Measurements from ENCODE around the gene TMCC2.
A peak's percentile ranks its signal among the peaks of the same experiment; 100 is the strongest.
"Not testable (repeated sequence)": the region's sequence is repeated elsewhere in the genome, so short reads cannot be mapped to it uniquely, and the experiment has no call there.

Gene TMCC2

DNA sequence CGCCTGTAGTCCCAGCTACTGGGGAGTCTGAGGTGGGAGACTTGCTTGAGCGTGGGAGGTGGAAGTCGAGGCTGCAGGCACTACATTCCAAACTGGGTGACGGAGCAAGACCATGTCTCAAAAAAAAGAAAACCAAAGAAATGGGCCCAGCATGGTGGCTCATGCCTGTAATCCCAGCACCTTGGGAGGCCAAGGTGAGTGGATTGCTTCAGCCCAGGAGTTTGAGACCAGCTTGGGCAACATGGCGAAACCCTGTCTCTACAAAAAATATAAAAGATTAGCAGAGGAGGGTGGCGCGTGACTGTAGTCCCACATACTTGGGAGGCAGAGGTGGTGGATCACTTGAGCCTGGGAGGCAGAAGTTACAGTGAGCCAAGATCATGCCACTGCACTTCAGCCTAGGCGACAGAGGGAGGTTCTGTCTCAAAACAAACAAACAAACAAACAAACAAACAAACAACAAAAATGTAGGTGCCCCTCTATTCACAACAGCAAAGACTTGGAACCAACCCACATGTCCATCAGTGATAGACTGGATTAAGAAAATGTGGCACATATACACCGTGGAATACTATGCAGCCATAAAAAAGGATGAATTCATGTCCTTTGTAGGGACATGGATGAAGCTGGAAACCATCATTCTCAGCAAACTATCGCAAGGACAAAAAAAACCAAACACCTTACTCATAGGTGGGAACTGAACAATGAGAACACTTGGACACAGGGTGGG, 53.1 kb downstream of the TMCC2 start:
- DNase-seq (ENCODE audit: low read depth, low spot score), result not testable (repeated sequence)

GRCh38 chr1:205283270-205284147, 55.8 kb downstream of the TMCC2 start:
- DNase-seq (ENCODE audit: low read depth, low spot score), result no peak

- DNase-seq (ENCODE audit: low read depth, low spot score), result peak; percentile 48
Observed at GRCh38 chr1:205284420-205285144, 56.8 kb downstream of the TMCC2 start.

DNA sequence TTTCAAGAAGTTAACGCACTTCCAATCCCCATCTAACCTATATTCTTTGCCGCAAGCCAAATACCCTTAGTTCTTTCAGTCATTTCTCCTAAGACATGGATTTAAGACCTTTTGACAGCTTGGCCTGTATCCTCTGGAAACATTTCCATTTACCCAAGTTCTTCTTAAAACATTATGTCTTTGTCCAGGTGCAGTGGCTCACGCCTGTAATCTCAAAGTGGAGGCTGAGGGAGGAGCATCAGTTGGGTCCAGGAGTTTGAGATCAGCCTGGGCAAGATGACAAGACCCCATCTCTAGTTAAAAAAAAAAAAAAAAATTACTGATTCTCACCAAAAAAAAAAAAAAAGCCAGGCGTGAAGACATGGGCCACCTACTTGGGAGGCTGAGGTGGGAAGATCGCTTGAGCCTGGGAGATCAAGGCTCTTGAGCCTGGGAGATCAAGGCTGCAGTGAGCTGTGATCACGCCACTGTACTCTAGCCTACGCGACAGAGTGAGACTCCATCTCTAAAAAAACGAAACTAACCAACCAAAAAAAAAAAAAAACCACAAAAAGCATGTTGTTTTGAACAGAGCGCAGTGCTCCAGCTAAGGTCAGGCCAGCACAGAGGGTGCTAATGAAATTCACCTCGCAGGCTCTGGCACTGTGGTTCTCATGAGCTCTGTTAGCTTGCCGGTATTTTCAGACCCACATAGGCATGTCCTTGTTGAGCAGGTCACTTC, 57.8 kb downstream of the TMCC2 start:
- DNase-seq (ENCODE audit: low read depth, low spot score), result peak; percentile 10

- no peak for DNase-seq (ENCODE audit: low read depth, low spot score)
Observed at GRCh38 chr1:205286335-205286950, 58.7 kb downstream of the TMCC2 start.

DNA sequence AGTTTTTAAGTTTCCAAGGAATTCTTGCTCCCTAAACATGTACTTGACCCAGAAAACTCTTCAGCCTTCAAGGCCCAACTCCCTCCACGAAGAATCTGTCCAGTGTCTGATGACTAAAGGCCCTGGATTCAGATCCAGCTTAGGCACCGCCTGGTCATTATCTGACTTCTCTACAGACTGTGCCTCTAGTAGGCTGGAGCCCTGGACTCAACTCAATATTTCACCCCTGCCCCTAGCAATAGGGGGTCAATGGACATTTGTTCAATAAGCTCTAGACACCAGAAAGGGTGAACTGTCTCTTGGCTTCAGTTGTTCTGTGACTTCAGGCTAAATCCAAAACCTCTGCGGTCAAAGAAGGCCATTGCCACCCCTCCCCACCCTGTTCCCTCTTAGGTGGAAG, 59.3 kb downstream of the TMCC2 start:
- no peak for DNase-seq (ENCODE audit: low read depth, low spot score)

GRCh38 chr1:205287767-205288559, 60.2 kb downstream of the TMCC2 start:
- DNase-seq (ENCODE audit: low read depth, low spot score), result peak; percentile 59

GRCh38 chr1:205291596-205291995, 63.9 kb downstream of the TMCC2 start:
- no peak for DNase-seq (ENCODE audit: low read depth, low spot score)

GRCh38 chr1:205293350-205294074, 65.8 kb downstream of the TMCC2 start:
- DNase-seq (ENCODE audit: low read depth, low spot score), result no peak

DNA sequence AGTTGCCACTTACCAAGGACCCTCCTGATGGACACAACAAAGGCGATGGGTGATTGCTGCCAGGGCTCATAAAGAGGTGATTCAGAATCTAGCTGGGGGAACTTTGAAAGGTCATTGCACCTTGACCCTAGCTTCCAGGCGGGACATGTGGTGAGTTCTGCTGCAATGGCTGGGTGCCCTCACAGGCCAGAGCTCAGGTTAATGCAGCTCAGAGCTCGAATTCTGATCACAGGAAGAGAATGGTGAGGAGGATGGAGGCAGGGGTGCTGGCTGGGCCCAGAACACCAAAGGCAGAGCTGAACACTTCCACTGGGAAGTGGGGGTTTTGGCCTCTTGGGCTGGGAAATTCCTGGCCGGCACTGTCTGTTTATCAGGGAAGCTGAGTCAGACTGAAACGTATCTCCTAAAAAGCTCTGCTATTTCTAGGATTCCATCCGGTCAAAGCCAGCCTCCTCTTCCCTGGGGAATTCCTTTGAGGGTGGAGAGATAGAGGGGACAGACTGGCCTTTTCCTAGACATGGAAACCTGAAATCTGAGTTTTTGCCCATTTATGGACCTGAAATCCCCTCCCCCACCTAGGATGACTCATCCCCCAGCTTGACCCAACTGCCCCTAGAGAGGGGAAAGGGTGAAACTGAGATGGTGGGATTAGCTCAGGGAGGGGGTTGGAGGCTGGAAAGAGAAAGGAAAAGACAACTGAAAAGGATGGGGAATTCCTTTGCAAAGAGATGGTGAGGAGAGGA, 66.6 kb downstream of the TMCC2 start:
- DNase-seq (ENCODE audit: low read depth, low spot score), result no peak

GRCh38 chr1:205294934-205295333, 67.2 kb downstream of the TMCC2 start:
- DNase-seq (ENCODE audit: low read depth, low spot score), result no peak

DNA sequence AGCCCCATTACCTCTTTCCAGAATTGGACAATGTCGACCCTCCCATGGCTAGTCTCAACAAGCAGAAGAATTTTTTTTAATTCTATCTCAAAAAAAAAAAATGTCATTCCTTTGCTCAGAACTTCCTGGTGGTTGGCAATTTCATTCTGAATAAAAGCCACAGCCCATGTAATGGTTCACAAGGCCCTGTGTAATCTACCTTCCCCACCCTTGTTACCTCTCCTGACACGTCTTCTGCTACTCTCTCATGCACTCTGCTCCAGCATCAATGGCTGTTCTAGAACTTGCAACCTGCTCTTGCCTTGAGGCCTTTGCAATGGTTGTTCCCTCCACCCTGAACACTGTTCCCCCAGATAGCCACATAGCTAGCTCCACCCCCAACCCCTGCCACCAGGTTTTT, 68.4 kb downstream of the TMCC2 start:
- no peak for DNase-seq (ENCODE audit: low read depth, low spot score)

GRCh38 chr1:205297546-205298177, 69.9 kb downstream of the TMCC2 start:
- DNase-seq (ENCODE audit: low read depth, low spot score), result not testable (repeated sequence)

DNA sequence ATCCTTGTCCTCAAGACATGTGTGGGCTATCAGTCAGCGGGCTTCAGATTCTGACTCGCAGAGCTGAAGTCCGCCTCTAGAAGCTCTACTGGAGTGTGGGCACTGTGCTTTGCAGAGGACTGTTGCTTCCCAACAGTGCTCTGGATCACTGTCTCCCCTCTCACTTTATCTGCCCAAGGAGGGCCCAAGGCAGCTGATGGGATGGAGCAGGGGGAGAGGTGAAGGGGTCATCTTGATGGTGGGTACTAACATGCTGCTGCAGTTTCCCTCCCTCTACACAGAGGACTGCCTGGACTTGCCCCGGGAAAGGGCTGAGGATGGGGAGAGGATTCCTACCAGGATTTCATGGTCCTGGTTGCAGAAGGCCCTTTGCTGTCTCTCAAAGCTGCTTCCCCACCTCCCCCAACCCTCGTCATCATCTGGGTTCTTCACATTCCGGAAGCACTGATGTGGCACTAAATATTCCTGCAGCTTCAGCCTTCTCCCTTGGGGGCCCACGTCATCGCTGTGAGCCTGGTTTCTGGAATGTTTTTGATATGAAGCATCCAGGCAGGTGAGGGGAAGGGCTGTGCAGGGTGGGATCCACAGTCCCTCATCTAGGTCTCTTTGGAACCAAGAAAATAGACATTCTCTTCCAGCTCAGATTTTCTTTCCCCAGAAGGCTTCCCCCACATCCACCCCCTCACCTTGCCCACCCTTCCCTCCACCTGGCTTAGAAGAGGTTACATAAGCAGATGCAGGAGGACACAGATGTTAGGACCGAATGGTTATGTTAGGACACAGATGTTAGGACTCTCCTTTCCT, 70.6 kb downstream of the TMCC2 start:
- DNase-seq (ENCODE audit: low read depth, low spot score), result no peak

- no peak for DNase-seq (ENCODE audit: low read depth, low spot score)
Observed at GRCh38 chr1:205300149-205300548, 72.4 kb downstream of the TMCC2 start.

GRCh38 chr1:205301205-205301821, 73.6 kb downstream of the TMCC2 start:
- no peak for DNase-seq (ENCODE audit: low read depth, low spot score)

Data from activated naive CD8-positive, alpha-beta T cell treated with anti-CD3 and anti-CD28 coated beads, Interleukin-2, amount 50 U/mL, for 16 hours (primary cell).